Gastroesophageal sphincter (tissue), 3 donors: ENCODE results near the gene MICU1.

Source experiments
- CTCF ChIP-seq, 4 experiments: fragments of 200-600 bp in 2 of 4; fragments of 450-650 bp in 2 of 4; sonication (generic) in 1 of 4; IDR thresholded peaks; one replicate each; pipeline ENCODE4 v1.5.1; 2017 to 2019; ENCODE audit warnings: antibody characterized with exemption in 4 of 4, mild to moderate bottlenecking in 2 of 4, moderate library complexity in 2 of 4
- EP300 ChIP-seq: sonication (generic); formaldehyde crosslinking; IDR thresholded peaks from one replicate; pipeline ENCODE4 v1.6.1; 2017; ENCODE audit warnings: antibody characterized with exemption, mild to moderate bottlenecking
- POLR2A ChIP-seq, 2 donors: fragments of 450-650 bp; IDR thresholded peaks; one replicate each; pipeline ENCODE4 v1.6.1; 2017; ENCODE audit warnings: antibody characterized with exemption in 2 of 2, mild to moderate bottlenecking in 2 of 2, moderate library complexity in 1 of 2
- POLR2AphosphoS5 ChIP-seq: sonication (generic); formaldehyde crosslinking; IDR thresholded peaks from one replicate; pipeline ENCODE4 v1.6.1; 2017; ENCODE audit warnings: antibody characterized with exemption

- no peak for TF ChIP-seq CTCF (IDR thresholded peaks at IDR 0.05)
- no peak for TF ChIP-seq POLR2A (IDR thresholded peaks at IDR 0.05)
- no peak for TF ChIP-seq POLR2AphosphoS5
- TF ChIP-seq EP300 = no peak
These were observed 140.2 kb downstream of the MICU1 start for GRCh38 chr10:72485701-72486100.
